Loucy (cell line): Measurements from ENCODE around the gene RNF113B.

ENCODE experiments used
- EZH2phosphoT487 ChIP-seq: fragments of 200-600 bp; IDR thresholded peaks from 2 replicates; pipeline ENCODE4 v1.6.1; 2018; ENCODE audit warnings: antibody characterized with exemption, mild to moderate bottlenecking, moderate library complexity, borderline replicate concordance
- TF ChIP-seq, protein P1 (sequence below): fragments of 200-600 bp; sonication (generic); conservative IDR thresholded peaks from 2 replicates; pipeline ENCODE4 v1.5.1; 2014; ENCODE audit warnings: mild to moderate bottlenecking, antibody characterized with exemption, low read length

- TF ChIP-seq, protein P1, sequence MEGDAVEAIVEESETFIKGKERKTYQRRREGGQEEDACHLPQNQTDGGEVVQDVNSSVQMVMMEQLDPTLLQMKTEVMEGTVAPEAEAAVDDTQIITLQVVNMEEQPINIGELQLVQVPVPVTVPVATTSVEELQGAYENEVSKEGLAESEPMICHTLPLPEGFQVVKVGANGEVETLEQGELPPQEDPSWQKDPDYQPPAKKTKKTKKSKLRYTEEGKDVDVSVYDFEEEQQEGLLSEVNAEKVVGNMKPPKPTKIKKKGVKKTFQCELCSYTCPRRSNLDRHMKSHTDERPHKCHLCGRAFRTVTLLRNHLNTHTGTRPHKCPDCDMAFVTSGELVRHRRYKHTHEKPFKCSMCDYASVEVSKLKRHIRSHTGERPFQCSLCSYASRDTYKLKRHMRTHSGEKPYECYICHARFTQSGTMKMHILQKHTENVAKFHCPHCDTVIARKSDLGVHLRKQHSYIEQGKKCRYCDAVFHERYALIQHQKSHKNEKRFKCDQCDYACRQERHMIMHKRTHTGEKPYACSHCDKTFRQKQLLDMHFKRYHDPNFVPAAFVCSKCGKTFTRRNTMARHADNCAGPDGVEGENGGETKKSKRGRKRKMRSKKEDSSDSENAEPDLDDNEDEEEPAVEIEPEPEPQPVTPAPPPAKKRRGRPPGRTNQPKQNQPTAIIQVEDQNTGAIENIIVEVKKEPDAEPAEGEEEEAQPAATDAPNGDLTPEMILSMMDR, result no peak
- no peak for TF ChIP-seq EZH2phosphoT487
Measured at GRCh38 chr13:98206946-98207345, 29.9 kb upstream of the RNF113B start.
